CD4-positive, alpha-beta T cell treated with Interferon alpha-2 for 1 hour (primary cell): ENCODE data around the gene LMBR1.
A peak's percentile ranks its signal among the peaks of the same experiment; 100 is the strongest.
"Not testable (repeated sequence)": the region's sequence is repeated elsewhere in the genome, so short reads cannot be mapped to it uniquely, and the experiment has no call there.

Source experiments
- DNase-seq, 2 donors: peaks; one replicate each; pipeline ENCODE4 v3.0.0-alpha.2; 2020 to 2022

The LMBR1 gene

GRCh38 chr7:156650042-156650441 lies 242.9 kb downstream of the LMBR1 start:
- DNase-seq = no peak

- not testable (repeated sequence) for DNase-seq
Measured at GRCh38 chr7:156647330-156647729, 245.7 kb downstream of the LMBR1 start.

GRCh38 chr7:156642306-156643045 lies 250.5 kb downstream of the LMBR1 start:
- DNase-seq = no peak

- peak; percentile 49 to 66 for DNase-seq
Measured at GRCh38 chr7:156640949-156641485, 252.0 kb downstream of the LMBR1 start.

GRCh38 chr7:156640257-156640948 lies 252.6 kb downstream of the LMBR1 start, which contains the start of gene RNF32:
TSS of gene RNF32 (plus strand) at chr7:156640774. CDS start at chr7:156643878, 3,104 bp downstream.
- peak; percentile 91 to 97 for DNase-seq

- no peak for DNase-seq
Measured at GRCh38 chr7:156639426-156640256, 253.3 kb downstream of the LMBR1 start.

GRCh38 chr7:156638443-156639077 lies 254.4 kb downstream of the LMBR1 start:
- DNase-seq = no peak

GRCh38 chr7:156637093-156637492 lies 255.9 kb downstream of the LMBR1 start:
- not testable (repeated sequence) for DNase-seq

- no peak for DNase-seq
Measured at GRCh38 chr7:156635529-156636385, 257.2 kb downstream of the LMBR1 start.

- no peak for DNase-seq
Measured at GRCh38 chr7:156634117-156634516, 258.9 kb downstream of the LMBR1 start.

GRCh38 chr7:156629873-156630272 lies 263.1 kb downstream of the LMBR1 start:
- DNase-seq = no peak

- no peak for DNase-seq
Measured at GRCh38 chr7:156628562-156628961, 264.4 kb downstream of the LMBR1 start.
